Left ventricle myocardium inferior (tissue), 1 donor: ENCODE results near the gene TMEM125. TPM values are rescaled to one million over a fixed set of nuclear protein-coding genes. Genes with fewer than 3 reads are reported as not detected.

Experiments
- DNase-seq: peaks from one replicate; pipeline ENCODE4 v3.0.0-alpha.2; 2020
- H3K27ac ChIP-seq: fragments of 200-600 bp; replicated peaks from 2 replicates; pipeline ENCODE4 v1.8.0; 2021
- H3K27me3 ChIP-seq: fragments of 200-600 bp; 2 replicates; pipeline ENCODE4 v1.8.0; 2021; ENCODE audit warnings: low read depth
- H3K36me3 ChIP-seq: fragments of 200-600 bp; 2 replicates; pipeline ENCODE4 v1.8.0; 2021
- H3K4me1 ChIP-seq: fragments of 200-600 bp; 2 replicates; pipeline ENCODE4 v1.8.0; 2021
- H3K4me3 ChIP-seq: fragments of 200-600 bp; 2 replicates; pipeline ENCODE4 v1.8.0; 2021; ENCODE audit warnings: mild to moderate bottlenecking, moderate library complexity
- H3K9me3 ChIP-seq: fragments of 200-600 bp; replicated peaks from 2 replicates; pipeline ENCODE4 v1.8.0; 2021
- CTCF ChIP-seq: fragments of 200-600 bp; IDR thresholded peaks from 2 replicates; pipeline ENCODE4 v1.8.0; 2021; ENCODE audit warnings: antibody characterized with exemption, mild to moderate bottlenecking, borderline replicate concordance
- intact Hi-C: fragments of 100-400 bp; cut with micrococcal nuclease; formaldehyde crosslinking; loops from one replicate; pipeline ENCODE4 v1.11.0; 2022
- total RNA-seq: library from RNA; stranded (reverse); fragmentation: NEBNext Ultra II Directional; extraction: Animal tissue kit (Norgen Biotek cat#: 25700); gene quantifications from one replicate; pipeline ENCODE4 v1.2.1, GENCODE V29; 2021
- donor health status: DM: no; HTN: yes; CAD: no; lungs with severe emphysema.

Gene TMEM125
- total RNA-seq, 1 donor from 2014 or later = not detected

- Histone ChIP-seq H3K36me3 (no peaks in the 10 kb centered on the region), H3K27me3 (no peaks in the 10 kb centered on the region), H3K4me3 (no peak overlapping the region), H3K27ac (no peak overlapping the region), H3K9me3 (no peaks in the 10 kb centered on the region), H3K4me1 (peaks cover 7% of the 10 kb centered on the region)
- TF ChIP-seq CTCF = no peak
- no peak for DNase-seq
- intact Hi-C loops = no loop called here
Observed at GRCh38 chr1:43276673-43277072, 6.9 kb downstream of the TMEM125 start.

GRCh38 chr1:43277116-43277876 is 7.5 kb downstream of the TMEM125 start:
- no peak for TF ChIP-seq CTCF
- Histone ChIP-seq H3K27me3 (no peaks in the 10 kb centered on the region), H3K4me1 (peaks cover 7% of the 10 kb centered on the region), H3K9me3 (no peaks in the 10 kb centered on the region), H3K27ac (no peak overlapping the region), H3K4me3 (no peak overlapping the region), H3K36me3 (no peaks in the 10 kb centered on the region)
- intact Hi-C loops = no loop called here
- no peak for DNase-seq

GRCh38 chr1:43279161-43279560 is 9.4 kb downstream of the TMEM125 start:
- no peak overlapping the region for H3K27ac ChIP-seq
- H3K27me3 ChIP-seq = no peaks in the 10 kb centered on the region
- DNase-seq = no peak
- no peaks in the 10 kb centered on the region for H3K36me3 ChIP-seq
- H3K4me3 ChIP-seq = no peak overlapping the region
- H3K4me1 ChIP-seq = peaks cover 4% of the 10 kb centered on the region
- no peak for TF ChIP-seq CTCF
- no peaks in the 10 kb centered on the region for H3K9me3 ChIP-seq
- intact Hi-C loops = no loop called here

- no peaks in the 10 kb centered on the region for H3K27me3 ChIP-seq
- no peak overlapping the region for H3K4me3 ChIP-seq
- intact Hi-C loops = no loop called here
- H3K4me1 ChIP-seq = no peaks in the 10 kb centered on the region
- no peak for DNase-seq
- no peaks in the 10 kb centered on the region for H3K9me3 ChIP-seq
- no peaks in the 10 kb centered on the region for H3K36me3 ChIP-seq
- no peak overlapping the region for H3K27ac ChIP-seq
- no peak for TF ChIP-seq CTCF
Observed at GRCh38 chr1:43279666-43280065, 9.9 kb downstream of the TMEM125 start.

- H3K9me3 ChIP-seq = no peaks in the 10 kb centered on the region
- no peaks in the 10 kb centered on the region for H3K4me1 ChIP-seq
- no peaks in the 10 kb centered on the region for H3K36me3 ChIP-seq
- TF ChIP-seq CTCF = no peak
- H3K4me3 ChIP-seq = no peak overlapping the region
- no peaks in the 10 kb centered on the region for H3K27me3 ChIP-seq
- intact Hi-C loops = no loop called here
- DNase-seq = no peak
- no peak overlapping the region for H3K27ac ChIP-seq
Observed at GRCh38 chr1:43280692-43281091, 10.9 kb downstream of the TMEM125 start.
